Endodermal cell (in vitro differentiated cells): ENCODE results near the gene STX8. TPM values are rescaled to one million over a fixed set of nuclear protein-coding genes. Genes with fewer than 3 reads are reported as not detected.

Source experiments
- DNase-seq: peaks from one replicate; pipeline ENCODE4 v3.0.0-alpha.2; 2017
- H3K27ac ChIP-seq: 2 replicates; pipeline ENCODE4 v1.5.1; 2013; ENCODE audit warnings: mild to moderate bottlenecking, low read depth, low read length, moderate library complexity
- H3K27me3 ChIP-seq: 2 replicates; pipeline ENCODE4 v1.6.1; 2013; ENCODE audit warnings: mild to moderate bottlenecking, low read length, moderate library complexity; ENCODE audit not compliant: insufficient read depth, control insufficient read depth, poor library complexity, severe bottlenecking
- H3K36me3 ChIP-seq: 2 replicates; pipeline ENCODE4 v1.7.0; 2013; ENCODE audit warnings: mild to moderate bottlenecking, low read length, moderate library complexity; ENCODE audit not compliant: control insufficient read depth, insufficient read depth
- H3K4me1 ChIP-seq: one replicate; pipeline ENCODE4 v1.7.0; 2013; ENCODE audit warnings: low read length; ENCODE audit not compliant: control insufficient read depth, insufficient read depth
- H3K4me3 ChIP-seq: 2 replicates; pipeline ENCODE4 v1.5.1; 2013; ENCODE audit warnings: mild to moderate bottlenecking, low read length, moderate library complexity
- H3K9ac ChIP-seq: 2 replicates; pipeline ENCODE4 v1.6.1; 2013; ENCODE audit warnings: mild to moderate bottlenecking, low read length, moderate library complexity; ENCODE audit not compliant: poor library complexity, severe bottlenecking; ENCODE audit errors: extremely low read depth
- H3K9me3 ChIP-seq: 2 replicates; pipeline ENCODE4 v1.6.1; 2013; ENCODE audit warnings: mild to moderate bottlenecking, low read length, moderate library complexity; ENCODE audit not compliant: control insufficient read depth
- H3K27ac Mint-ChIP-seq: 2 replicates; pipeline ENCODE4 v1.8.0; 2020; ENCODE audit warnings: mixed read lengths
- H3K27me3 Mint-ChIP-seq: 2 replicates; pipeline ENCODE4 v1.8.0; 2021; ENCODE audit warnings: mild to moderate bottlenecking, mixed read lengths; ENCODE audit not compliant: insufficient read depth
- H3K36me3 Mint-ChIP-seq: 2 replicates; pipeline ENCODE4 v1.8.0; 2020; ENCODE audit warnings: low read depth, mixed read lengths
- H3K4me1 Mint-ChIP-seq: 2 replicates; pipeline ENCODE4 v1.8.0; 2020; ENCODE audit warnings: mixed read lengths
- H3K4me3 Mint-ChIP-seq: 2 replicates; pipeline ENCODE4 v1.8.0; 2020; ENCODE audit warnings: mild to moderate bottlenecking, moderate library complexity, mixed read lengths
- H3K9me3 Mint-ChIP-seq: 2 replicates; pipeline ENCODE4 v1.8.0; 2020; ENCODE audit warnings: mild to moderate bottlenecking, mixed read lengths
- CTCF ChIP-seq: fragments of 200-600 bp; sonication (generic); conservative IDR thresholded peaks from 2 replicates; pipeline ENCODE4 v1.5.0; 2021; ENCODE audit warnings: antibody characterized with exemption, mild to moderate bottlenecking
- WGBS, 2 experiments: methylation state at CpG; one replicate each; pipeline versions ENCODE4 v1.1.5 to v1.1.7; 2013; ENCODE audit warnings: missing lambda C conversion rate in 2 of 2, mixed read lengths in 1 of 2; ENCODE audit not compliant: insufficient coverage in 1 of 2, insufficient read length in 1 of 2; 5-methylcytosine and 5-hydroxymethylcytosine counted together
- total RNA-seq, 2 donors: library from RNA; stranded (reverse); fragmentation: NEBNext Ultra II Directional in 1 of 2; extraction: Animal tissue kit (Norgen Biotek cat#: 25700) in 1 of 2; gene quantifications; 2 replicates in 1 of 2; 3 replicates in 1 of 2; pipeline ENCODE4 v1.2.1, GENCODE V29; 2021

STX8 gene
- total RNA-seq, 2 donors from 2014 or later: 82.5 to 98.2 TPM

DNA sequence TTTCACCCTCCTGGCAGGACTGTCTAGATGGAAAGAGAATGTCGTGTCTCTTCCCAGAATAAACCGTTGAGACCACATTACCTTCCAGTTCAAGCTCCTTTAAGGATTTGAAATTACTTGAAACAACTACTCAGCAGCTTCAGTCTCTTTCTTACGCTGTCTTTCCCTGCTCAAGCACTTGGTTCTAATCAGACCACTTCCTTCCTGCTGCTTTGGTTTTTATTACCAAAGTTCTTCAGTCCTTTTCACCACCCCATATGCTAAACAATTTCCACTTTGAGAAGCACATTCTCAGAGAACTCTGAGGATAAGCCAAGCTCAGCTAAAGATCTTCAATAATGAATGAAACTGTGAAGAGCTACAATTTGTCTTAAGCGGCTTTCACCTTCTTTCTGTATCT, 105.4 kb downstream of the STX8 start:
- H3K4me1 Mint-ChIP-seq: peaks cover 14% of the 10 kb centered on the region
- no peaks in the 10 kb centered on the region for H3K27me3 Mint-ChIP-seq
- no peak overlapping the region for H3K27ac Mint-ChIP-seq
- Histone ChIP-seq H3K9ac (no peak overlapping the region), H3K27ac (no peak overlapping the region), H3K4me3 (no peak overlapping the region), H3K9me3 (no peaks in the 10 kb centered on the region), H3K36me3 (no peaks in the 10 kb centered on the region), H3K27me3 (no peaks in the 10 kb centered on the region), H3K4me1 (no peaks in the 10 kb centered on the region)
- no peaks in the 10 kb centered on the region for H3K9me3 Mint-ChIP-seq
- H3K4me3 Mint-ChIP-seq: no peak overlapping the region
- H3K36me3 Mint-ChIP-seq: peaks cover 14% of the 10 kb centered on the region
- 76 to 80% methylated on average over 4 of the region's 4 CpGs for WGBS, 2 experiments
- TF ChIP-seq CTCF: no peak
- DNase-seq: no peak

- H3K9me3 ChIP-seq: no peaks in the 10 kb centered on the region
- Mint-ChIP-seq H3K27ac (no peak overlapping the region), H3K27me3 (no peaks in the 10 kb centered on the region), H3K36me3 (peaks cover 12% of the 10 kb centered on the region), H3K4me1 (peaks cover 14% of the 10 kb centered on the region), H3K4me3 (no peak overlapping the region), H3K9me3 (no peaks in the 10 kb centered on the region)
- H3K36me3 ChIP-seq: no peaks in the 10 kb centered on the region
- no peak overlapping the region for H3K27ac ChIP-seq
- H3K4me3 ChIP-seq: no peak overlapping the region
- TF ChIP-seq CTCF: no peak
- H3K9ac ChIP-seq: no peak overlapping the region
- H3K4me1 ChIP-seq: no peaks in the 10 kb centered on the region
- DNase-seq: no peak
- H3K27me3 ChIP-seq: no peaks in the 10 kb centered on the region
- WGBS, 2 experiments: 83 to 92% methylated on average over 2 to 4 of the region's 4 CpGs
These were observed 106.7 kb downstream of the STX8 start for GRCh38 chr17:9468937-9469336.

GRCh38 chr17:9468532-9468931, 107.1 kb downstream of the STX8 start:
- DNase-seq: no peak
- WGBS, 2 experiments: 83 to 94% methylated on average over 5 to 10 of the region's 10 CpGs
- Mint-ChIP-seq H3K9me3 (no peaks in the 10 kb centered on the region), H3K27me3 (no peaks in the 10 kb centered on the region), H3K36me3 (peaks cover 8% of the 10 kb centered on the region), H3K4me1 (peaks cover 14% of the 10 kb centered on the region), H3K27ac (no peak overlapping the region), H3K4me3 (no peak overlapping the region)
- Histone ChIP-seq H3K4me1 (no peaks in the 10 kb centered on the region), H3K27me3 (no peaks in the 10 kb centered on the region), H3K9me3 (no peaks in the 10 kb centered on the region), H3K4me3 (no peak overlapping the region), H3K27ac (no peak overlapping the region), H3K9ac (no peak overlapping the region), H3K36me3 (no peaks in the 10 kb centered on the region)
- no peak for TF ChIP-seq CTCF
